AG04450 (cell line): Measurements from ENCODE around the gene DMRTB1. TPM values are rescaled to one million over a fixed set of nuclear protein-coding genes. Genes with fewer than 3 reads are reported as not detected.

ENCODE experiments used
- CTCF ChIA-PET: fragments of 300-600, 350-600 bp; formaldehyde crosslinking; extraction: SDS; loops from one replicate; lab custom pipeline; 2022; ENCODE audit warnings: antibody characterized with exemption, inconsistent platforms; lab: Charles Lee
- POLR2A ChIA-PET: fragments of 350-600 bp; formaldehyde crosslinking; extraction: SDS; loops from one replicate; lab custom pipeline; 2021; ENCODE audit warnings: antibody characterized with exemption, inconsistent platforms; lab: Yijun Ruan, JAX
- DNase-seq: peaks from one replicate; pipeline ENCODE4 v3.0.0-alpha.2; 2011; ENCODE audit warnings: low read depth, low spot score
- H3K27ac ChIP-seq: one replicate; pipeline ENCODE4 v1.5.1; 2012; ENCODE audit warnings: low read depth, low read length, control low read depth
- H3K27me3 ChIP-seq: one replicate; pipeline ENCODE4 v1.6.0; 2012; ENCODE audit warnings: low read length; ENCODE audit not compliant: control insufficient read depth, insufficient read depth
- H3K4me3 ChIP-seq: 2 replicates; pipeline ENCODE4 v1.5.1; 2011; ENCODE audit warnings: mild to moderate bottlenecking, low read depth, low read length, control low read depth
- H3K9me3 ChIP-seq: 2 replicates; pipeline ENCODE4 v1.5.1; 2012; ENCODE audit warnings: low read length; ENCODE audit not compliant: control insufficient read depth, insufficient read depth
- CTCF ChIP-seq: IDR thresholded peaks from 2 replicates; pipeline ENCODE4 v1.5.1; 2011; ENCODE audit warnings: low read depth, low read length, control low read depth, inconsistent platforms
- polyA plus RNA-seq: library from polyadenylated mRNA; depleted of rRNA; stranded (reverse); fragments of >200 nt; gene quantifications from 2 replicates; pipeline ENCODE4 v1.2.3, GENCODE V29; 2011

The DMRTB1 gene
- polyA plus RNA-seq, 1 experiment = not detected

GRCh38 chr1:53483656-53484055, 24.5 kb downstream of the DMRTB1 start:
- Histone ChIP-seq H3K27me3 (peaks cover 41% of the 10 kb centered on the region), H3K9me3 (no peaks in the 10 kb centered on the region; the same call in 1 of the 2 replicates), H3K4me3 (no peak overlapping the region), H3K27ac (no peak overlapping the region)
- ChIA-PET POLR2A (no interaction called here), CTCF (interaction anchor here (0.5 to 4.6 kb wide), 5 partner anchors 253 to 1326 kb away, joined by 3 to 65 read pairs (median 11); no protein-coding TSS in a partner anchor)
- no peak for DNase-seq
- no peak for TF ChIP-seq CTCF

DNA sequence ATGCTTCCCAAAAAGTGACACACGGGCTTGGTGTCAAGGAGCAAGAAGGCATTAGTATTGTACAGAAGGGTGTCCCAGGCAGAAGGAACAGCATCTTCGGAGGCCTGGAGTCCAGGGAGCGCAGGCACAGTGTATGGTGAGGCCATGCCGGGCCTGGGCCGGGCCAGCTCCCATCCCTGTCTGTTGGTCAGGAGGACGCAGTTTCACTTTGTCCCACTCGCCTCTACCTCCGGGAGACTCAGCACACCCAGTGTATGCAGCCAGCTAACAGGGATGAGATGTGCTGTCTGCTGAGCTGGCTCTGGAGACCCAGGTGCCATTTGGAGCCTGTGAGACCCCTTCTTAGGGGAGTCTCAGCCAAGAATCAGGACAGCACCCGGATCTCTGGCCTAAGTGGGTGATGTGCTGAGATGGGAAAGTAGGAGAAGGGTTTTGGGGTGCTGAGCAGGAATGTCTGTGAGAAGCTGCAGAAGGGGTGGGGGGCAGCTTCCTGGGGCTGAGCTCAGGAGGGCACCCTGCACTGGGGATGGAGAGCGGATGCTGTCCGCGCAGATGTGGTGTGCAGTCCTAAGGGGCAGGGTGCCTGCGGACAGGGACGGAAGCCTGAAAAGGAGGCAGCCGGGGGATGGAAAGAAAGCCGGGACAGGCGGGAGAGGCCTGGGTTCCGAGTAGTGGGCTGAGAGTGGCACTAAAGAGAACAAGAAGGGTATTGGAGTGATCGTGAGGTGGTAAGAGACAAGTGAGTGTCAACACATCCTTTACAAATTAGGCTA, 25.7 kb downstream of the DMRTB1 start:
- Histone ChIP-seq H3K27ac (no peak overlapping the region), H3K9me3 (peaks cover 3% of the 10 kb centered on the region), H3K4me3 (no peak overlapping the region), H3K27me3 (peaks cover 41% of the 10 kb centered on the region)
- no peak for TF ChIP-seq CTCF
- CTCF ChIA-PET = interaction anchor here (0.7 to 4.6 kb wide), 14 partner anchors 8 to 363 kb away, joined by 3 to 65 read pairs (median 5); no protein-coding TSS in a partner anchor
- POLR2A ChIA-PET = no interaction called here
- DNase-seq = no peak

- H3K27me3 ChIP-seq = peaks cover 43% of the 10 kb centered on the region
- peak; percentile 92 for TF ChIP-seq CTCF
- ChIA-PET CTCF (interaction anchor here (0.5 to 4.6 kb wide), 34 partner anchors 9 to 375 kb away, joined by 3 to 65 read pairs (median 4); partner anchors contain the start of gene NDC1), POLR2A (no interaction called here)
- DNase-seq = peak; percentile 52
- no peak overlapping the region for H3K4me3 ChIP-seq
- peaks cover 4% of the 10 kb centered on the region for H3K9me3 ChIP-seq
- H3K27ac ChIP-seq = no peak overlapping the region
Measured at GRCh38 chr1:53485478-53486394, 26.5 kb downstream of the DMRTB1 start.

DNA sequence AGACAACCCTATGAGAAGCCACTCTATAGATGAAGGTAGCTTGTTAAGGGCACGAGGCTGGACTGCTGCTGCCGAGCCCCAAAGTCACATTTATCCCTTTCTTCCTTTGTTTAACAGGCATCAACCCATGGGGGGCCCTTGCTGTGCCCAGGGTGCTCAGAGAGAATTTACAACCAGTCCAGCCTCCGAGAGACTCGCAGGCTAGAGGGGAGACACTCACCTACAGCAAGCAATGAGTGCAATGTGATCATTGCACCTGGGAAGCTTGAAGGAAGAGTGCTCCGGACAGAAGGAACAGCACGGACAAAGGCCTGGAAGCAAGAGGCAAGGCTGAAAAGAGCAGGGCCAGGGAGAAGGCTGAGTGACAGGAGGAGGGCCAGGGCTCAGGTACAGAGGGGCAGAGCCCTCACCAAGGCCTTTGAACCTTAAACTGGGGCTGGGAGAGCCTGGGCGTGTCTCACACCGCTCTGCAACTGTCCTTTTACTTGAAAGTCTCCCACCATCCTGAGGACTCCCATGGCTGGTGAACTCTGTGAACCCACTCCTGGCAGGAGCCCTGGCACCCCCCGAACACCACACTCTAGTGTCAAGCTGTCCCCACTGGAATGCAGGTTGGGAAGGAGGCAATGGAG, 27.3 kb downstream of the DMRTB1 start:
- Histone ChIP-seq H3K27me3 (peaks cover 40% of the 10 kb centered on the region), H3K9me3 (peaks cover 4% of the 10 kb centered on the region), H3K27ac (no peak overlapping the region), H3K4me3 (no peak overlapping the region)
- ChIA-PET CTCF (interaction anchor here (0.5 to 4.6 kb wide), 20 partner anchors 9 to 374 kb away, joined by 3 to 65 read pairs (median 4); partner anchors contain the start of gene NDC1), POLR2A (no interaction called here)
- no peak for TF ChIP-seq CTCF
- no peak for DNase-seq
